ENCODE measurements around the gene SLC35B2.

The SLC35B2 gene

DNA sequence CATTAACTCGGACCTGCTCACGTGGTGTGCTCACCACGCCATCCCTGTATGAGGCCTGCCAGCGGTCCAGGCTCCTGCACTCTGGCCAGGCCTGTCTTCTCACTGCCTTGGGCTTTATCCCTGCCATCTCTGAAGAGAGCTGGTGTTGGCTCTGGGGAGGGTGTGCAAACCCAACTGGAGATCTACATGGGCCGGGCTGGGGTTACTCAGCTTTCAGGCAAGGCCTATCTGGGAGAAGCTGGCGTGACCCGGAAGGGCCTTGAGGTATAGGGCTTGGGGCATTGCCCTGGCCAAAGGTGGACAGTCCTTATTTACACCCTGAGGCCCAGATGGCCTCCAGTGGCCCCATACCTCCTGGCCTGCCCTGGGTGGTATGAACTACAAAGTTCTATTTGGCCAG lies 28.9 kb downstream of the SLC35B2 start:
- no peak overlapping the region for H3K4me3 ChIP-seq (ENCODE audit: low read depth, low read length)
- H3K9me3 ChIP-seq (ENCODE audit: control insufficient read depth, insufficient read depth, low read depth, low read length): no peaks in the 10 kb centered on the region
- CTCF ChIA-PET: interaction anchor here (0.9 to 11.1 kb wide), 4 partner anchors 8 to 55 kb away, joined by 3 to 148 read pairs (median 12); no protein-coding TSS in a partner anchor
- H3K27ac ChIP-seq (ENCODE audit: extremely low read depth, low read depth, low read length): no peak overlapping the region
- no peak for TF ChIP-seq GLI2 (tag by site-specific recombination; IDR thresholded peaks at IDR 0.05; ENCODE audit: borderline replicate concordance, low read depth)
- TF ChIP-seq, protein P1, sequence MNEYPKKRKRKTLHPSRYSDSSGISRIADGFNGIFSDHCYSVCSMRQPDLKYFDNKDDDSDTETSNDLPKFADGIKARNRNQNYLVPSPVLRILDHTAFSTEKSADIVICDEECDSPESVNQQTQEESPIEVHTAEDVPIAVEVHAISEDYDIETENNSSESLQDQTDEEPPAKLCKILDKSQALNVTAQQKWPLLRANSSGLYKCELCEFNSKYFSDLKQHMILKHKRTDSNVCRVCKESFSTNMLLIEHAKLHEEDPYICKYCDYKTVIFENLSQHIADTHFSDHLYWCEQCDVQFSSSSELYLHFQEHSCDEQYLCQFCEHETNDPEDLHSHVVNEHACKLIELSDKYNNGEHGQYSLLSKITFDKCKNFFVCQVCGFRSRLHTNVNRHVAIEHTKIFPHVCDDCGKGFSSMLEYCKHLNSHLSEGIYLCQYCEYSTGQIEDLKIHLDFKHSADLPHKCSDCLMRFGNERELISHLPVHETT (tag by site-specific recombination; IDR thresholded peaks at IDR 0.05): no peak
- TF ChIP-seq, protein P2, sequence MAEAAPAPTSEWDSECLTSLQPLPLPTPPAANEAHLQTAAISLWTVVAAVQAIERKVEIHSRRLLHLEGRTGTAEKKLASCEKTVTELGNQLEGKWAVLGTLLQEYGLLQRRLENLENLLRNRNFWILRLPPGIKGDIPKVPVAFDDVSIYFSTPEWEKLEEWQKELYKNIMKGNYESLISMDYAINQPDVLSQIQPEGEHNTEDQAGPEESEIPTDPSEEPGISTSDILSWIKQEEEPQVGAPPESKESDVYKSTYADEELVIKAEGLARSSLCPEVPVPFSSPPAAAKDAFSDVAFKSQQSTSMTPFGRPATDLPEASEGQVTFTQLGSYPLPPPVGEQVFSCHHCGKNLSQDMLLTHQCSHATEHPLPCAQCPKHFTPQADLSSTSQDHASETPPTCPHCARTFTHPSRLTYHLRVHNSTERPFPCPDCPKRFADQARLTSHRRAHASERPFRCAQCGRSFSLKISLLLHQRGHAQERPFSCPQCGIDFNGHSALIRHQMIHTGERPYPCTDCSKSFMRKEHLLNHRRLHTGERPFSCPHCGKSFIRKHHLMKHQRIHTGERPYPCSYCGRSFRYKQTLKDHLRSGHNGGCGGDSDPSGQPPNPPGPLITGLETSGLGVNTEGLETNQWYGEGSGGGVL (tag by site-specific recombination; IDR thresholded peaks at IDR 0.05): no peak
- TF ChIP-seq, protein P3, sequence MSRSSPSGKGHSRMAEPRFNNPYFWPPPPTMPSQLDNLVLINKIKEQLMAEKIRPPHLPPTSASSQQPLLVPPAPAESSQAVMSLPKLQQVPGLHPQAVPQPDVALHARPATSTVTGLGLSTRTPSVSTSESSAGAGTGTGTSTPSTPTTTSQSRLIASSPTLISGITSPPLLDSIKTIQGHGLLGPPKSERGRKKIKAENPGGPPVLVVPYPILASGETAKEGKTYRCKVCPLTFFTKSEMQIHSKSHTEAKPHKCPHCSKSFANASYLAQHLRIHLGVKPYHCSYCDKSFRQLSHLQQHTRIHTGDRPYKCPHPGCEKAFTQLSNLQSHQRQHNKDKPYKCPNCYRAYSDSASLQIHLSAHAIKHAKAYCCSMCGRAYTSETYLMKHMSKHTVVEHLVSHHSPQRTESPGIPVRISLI (tag by site-specific recombination; IDR thresholded peaks at IDR 0.05): no peak
- TF ChIP-seq ZNF792 (tag by site-specific recombination; IDR thresholded peaks at IDR 0.05): no peak
- no peak for TF ChIP-seq ZNF544 (tag by site-specific recombination; IDR thresholded peaks at IDR 0.05)
- TF ChIP-seq ZNF184 (tag by site-specific recombination; IDR thresholded peaks at IDR 0.05): no peak
- TF ChIP-seq ZSCAN16 (tag by site-specific recombination; IDR thresholded peaks at IDR 0.05): no peak
- no peak for TF ChIP-seq ZNF223 (tag by site-specific recombination; IDR thresholded peaks at IDR 0.05)
- no peak for TF ChIP-seq ZNF335 (tag by site-specific recombination; conservative IDR thresholded peaks at IDR 0.05)
- no peak for TF ChIP-seq SP3 (tag by site-specific recombination; IDR thresholded peaks at IDR 0.05)
- no peak for TF ChIP-seq ZNF626 (tag by site-specific recombination; IDR thresholded peaks at IDR 0.05)
- TF ChIP-seq ZNF623 (tag by site-specific recombination; IDR thresholded peaks at IDR 0.05): no peak
- TF ChIP-seq, protein P4, sequence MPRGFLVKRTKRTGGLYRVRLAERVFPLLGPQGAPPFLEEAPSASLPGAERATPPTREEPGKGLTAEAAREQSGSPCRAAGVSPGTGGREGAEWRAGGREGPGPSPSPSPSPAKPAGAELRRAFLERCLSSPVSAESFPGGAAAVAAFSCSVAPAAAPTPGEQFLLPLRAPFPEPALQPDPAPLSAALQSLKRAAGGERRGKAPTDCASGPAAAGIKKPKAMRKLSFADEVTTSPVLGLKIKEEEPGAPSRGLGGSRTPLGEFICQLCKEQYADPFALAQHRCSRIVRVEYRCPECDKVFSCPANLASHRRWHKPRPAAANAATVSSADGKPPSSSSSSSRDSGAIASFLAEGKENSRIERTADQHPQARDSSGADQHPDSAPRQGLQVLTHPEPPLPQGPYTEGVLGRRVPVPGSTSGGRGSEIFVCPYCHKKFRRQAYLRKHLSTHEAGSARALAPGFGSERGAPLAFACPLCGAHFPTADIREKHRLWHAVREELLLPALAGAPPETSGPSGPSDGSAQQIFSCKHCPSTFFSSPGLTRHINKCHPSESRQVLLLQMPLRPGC (tag by site-specific recombination; IDR thresholded peaks at IDR 0.05): no peak
- H3K4me1 ChIP-seq (ENCODE audit: control insufficient read depth, insufficient read depth, low read length): peaks cover 13% of the 10 kb centered on the region
- peaks cover 0 to 51% of the 10 kb centered on the region in 2 experiments; a peak in 2 of 3 replicates for H3K36me3 ChIP-seq (ENCODE audit: control insufficient read depth in 2 of 2, insufficient read depth in 1 of 2, low read length in 2 of 2)
- POLR2A ChIA-PET: interaction anchor here (0.6 to 1.3 kb wide), 2 partner anchors 9 to 20 kb away, joined by 4 read pairs; no protein-coding TSS in a partner anchor

DNA sequence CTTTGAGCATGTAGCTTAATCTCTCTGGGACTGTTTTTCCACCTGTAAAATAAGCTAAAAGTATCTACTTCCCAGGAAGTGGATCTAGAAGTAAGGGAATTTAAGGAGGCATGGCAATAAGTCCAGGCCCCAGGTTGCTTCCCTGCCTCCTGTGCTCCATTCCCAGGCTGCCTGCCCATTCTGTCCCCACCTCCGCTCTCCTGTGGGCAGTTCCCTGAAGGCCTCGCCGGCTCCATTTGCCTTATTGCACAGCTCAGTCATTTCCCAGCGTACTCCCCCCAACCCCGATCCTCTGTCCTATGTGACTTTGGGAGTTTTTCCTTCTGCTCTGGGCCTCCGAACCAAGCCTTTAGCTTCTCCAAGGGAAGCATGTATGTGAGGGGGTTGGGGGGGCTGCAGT lies 29.3 kb downstream of the SLC35B2 start:
- peaks cover 0 to 47% of the 10 kb centered on the region in 2 experiments; a peak in 2 of 3 replicates for H3K36me3 ChIP-seq (ENCODE audit: control insufficient read depth in 2 of 2, insufficient read depth in 1 of 2, low read length in 2 of 2)
- H3K4me1 ChIP-seq (ENCODE audit: control insufficient read depth, insufficient read depth, low read length): peaks cover 13% of the 10 kb centered on the region
- H3K27ac ChIP-seq (ENCODE audit: extremely low read depth, low read depth, low read length): no peak overlapping the region
- ChIA-PET CTCF (interaction anchor here (0.5 to 11.1 kb wide), 8 partner anchors 8 to 128 kb away, joined by 3 to 148 read pairs (median 6); no protein-coding TSS in a partner anchor), POLR2A (interaction anchor here (0.6 to 2.0 kb wide), 3 partner anchors 9 to 21 kb away, joined by 4 to 14 read pairs (median 4); partner anchors contain the start of gene HSP90AB1)
- no peak overlapping the region for H3K4me3 ChIP-seq (ENCODE audit: low read depth, low read length)
- H3K9me3 ChIP-seq (ENCODE audit: control insufficient read depth, insufficient read depth, low read depth, low read length): no peaks in the 10 kb centered on the region
- TF ChIP-seq ZNF248 (tag by site-specific recombination; IDR thresholded peaks at IDR 0.05) (no peak), OVOL3 (tag by site-specific recombination; IDR thresholded peaks at IDR 0.05) (no peak), ZNF561 (tag by site-specific recombination; IDR thresholded peaks at IDR 0.05; ENCODE audit: borderline replicate concordance) (no peak), GLIS2 (tag by site-specific recombination; IDR thresholded peaks at IDR 0.05) (no peak), ZNF423 (tag by site-specific recombination; IDR thresholded peaks at IDR 0.05) (no peak)
- TF ChIP-seq, protein P5, sequence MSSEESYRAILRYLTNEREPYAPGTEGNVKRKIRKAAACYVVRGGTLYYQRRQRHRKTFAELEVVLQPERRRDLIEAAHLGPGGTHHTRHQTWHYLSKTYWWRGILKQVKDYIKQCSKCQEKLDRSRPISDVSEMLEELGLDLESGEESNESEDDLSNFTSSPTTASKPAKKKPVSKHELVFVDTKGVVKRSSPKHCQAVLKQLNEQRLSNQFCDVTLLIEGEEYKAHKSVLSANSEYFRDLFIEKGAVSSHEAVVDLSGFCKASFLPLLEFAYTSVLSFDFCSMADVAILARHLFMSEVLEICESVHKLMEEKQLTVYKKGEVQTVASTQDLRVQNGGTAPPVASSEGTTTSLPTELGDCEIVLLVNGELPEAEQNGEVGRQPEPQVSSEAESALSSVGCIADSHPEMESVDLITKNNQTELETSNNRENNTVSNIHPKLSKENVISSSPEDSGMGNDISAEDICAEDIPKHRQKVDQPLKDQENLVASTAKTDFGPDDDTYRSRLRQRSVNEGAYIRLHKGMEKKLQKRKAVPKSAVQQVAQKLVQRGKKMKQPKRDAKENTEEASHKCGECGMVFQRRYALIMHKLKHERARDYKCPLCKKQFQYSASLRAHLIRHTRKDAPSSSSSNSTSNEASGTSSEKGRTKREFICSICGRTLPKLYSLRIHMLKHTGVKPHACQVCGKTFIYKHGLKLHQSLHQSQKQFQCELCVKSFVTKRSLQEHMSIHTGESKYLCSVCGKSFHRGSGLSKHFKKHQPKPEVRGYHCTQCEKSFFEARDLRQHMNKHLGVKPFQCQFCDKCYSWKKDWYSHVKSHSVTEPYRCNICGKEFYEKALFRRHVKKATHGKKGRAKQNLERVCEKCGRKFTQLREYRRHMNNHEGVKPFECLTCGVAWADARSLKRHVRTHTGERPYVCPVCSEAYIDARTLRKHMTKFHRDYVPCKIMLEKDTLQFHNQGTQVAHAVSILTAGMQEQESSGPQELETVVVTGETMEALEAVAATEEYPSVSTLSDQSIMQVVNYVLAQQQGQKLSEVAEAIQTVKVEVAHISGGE (tag by site-specific recombination; conservative IDR thresholded peaks at IDR 0.05; ENCODE audit: low read depth): no peak
- TF ChIP-seq, protein P6, sequence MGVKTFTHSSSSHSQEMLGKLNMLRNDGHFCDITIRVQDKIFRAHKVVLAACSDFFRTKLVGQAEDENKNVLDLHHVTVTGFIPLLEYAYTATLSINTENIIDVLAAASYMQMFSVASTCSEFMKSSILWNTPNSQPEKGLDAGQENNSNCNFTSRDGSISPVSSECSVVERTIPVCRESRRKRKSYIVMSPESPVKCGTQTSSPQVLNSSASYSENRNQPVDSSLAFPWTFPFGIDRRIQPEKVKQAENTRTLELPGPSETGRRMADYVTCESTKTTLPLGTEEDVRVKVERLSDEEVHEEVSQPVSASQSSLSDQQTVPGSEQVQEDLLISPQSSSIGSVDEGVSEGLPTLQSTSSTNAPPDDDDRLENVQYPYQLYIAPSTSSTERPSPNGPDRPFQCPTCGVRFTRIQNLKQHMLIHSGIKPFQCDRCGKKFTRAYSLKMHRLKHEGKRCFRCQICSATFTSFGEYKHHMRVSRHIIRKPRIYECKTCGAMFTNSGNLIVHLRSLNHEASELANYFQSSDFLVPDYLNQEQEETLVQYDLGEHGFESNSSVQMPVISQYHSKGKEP (tag by site-specific recombination; IDR thresholded peaks at IDR 0.05): no peak
- TF ChIP-seq, protein P7, sequence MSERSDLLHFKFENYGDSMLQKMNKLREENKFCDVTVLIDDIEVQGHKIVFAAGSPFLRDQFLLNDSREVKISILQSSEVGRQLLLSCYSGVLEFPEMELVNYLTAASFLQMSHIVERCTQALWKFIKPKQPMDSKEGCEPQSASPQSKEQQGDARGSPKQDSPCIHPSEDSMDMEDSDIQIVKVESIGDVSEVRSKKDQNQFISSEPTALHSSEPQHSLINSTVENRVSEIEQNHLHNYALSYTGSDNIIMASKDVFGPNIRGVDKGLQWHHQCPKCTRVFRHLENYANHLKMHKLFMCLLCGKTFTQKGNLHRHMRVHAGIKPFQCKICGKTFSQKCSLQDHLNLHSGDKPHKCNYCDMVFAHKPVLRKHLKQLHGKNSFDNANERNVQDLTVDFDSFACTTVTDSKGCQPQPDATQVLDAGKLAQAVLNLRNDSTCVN (tag by site-specific recombination; optimal IDR thresholded peaks at IDR 0.05): no peak

All from HEK293 (cell line).